ENCODE results near the gene TLL1. TPM values are rescaled to one million over a fixed set of nuclear protein-coding genes. Genes with fewer than 3 reads are reported as not detected.

Gene TLL1
- polyA plus RNA-seq, 1 experiment, result not detected

DNA sequence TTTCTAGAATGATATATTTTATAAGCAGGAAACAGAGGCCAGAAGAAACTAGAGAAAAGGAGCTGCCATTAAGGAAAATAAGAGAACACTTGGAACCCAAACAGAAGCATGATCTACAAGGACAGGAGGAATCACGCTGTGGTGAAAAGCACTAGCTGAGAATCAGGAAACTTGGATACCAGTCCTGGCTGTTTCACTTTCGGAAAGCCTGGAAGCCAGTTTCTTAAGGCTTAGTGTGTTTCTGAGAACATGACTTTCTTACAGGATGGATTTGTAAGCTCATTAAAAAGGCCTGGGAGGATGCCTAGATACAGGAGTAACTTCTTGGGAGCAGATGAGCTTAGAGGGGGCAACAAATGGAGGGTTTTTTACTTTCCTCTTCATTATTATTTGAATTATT, 36.9 kb downstream of the TLL1 start:
- H3K4me3 ChIP-seq (ENCODE audit: low read depth, low read length), result no peak overlapping the region
- H3K9me3 ChIP-seq (ENCODE audit: control insufficient read depth, insufficient read depth, low read length), result peaks cover 3% of the 10 kb centered on the region; the same call in 1 of the 2 replicates
- POLR2A ChIA-PET, result no interaction called here
- TF ChIP-seq, protein P1, sequence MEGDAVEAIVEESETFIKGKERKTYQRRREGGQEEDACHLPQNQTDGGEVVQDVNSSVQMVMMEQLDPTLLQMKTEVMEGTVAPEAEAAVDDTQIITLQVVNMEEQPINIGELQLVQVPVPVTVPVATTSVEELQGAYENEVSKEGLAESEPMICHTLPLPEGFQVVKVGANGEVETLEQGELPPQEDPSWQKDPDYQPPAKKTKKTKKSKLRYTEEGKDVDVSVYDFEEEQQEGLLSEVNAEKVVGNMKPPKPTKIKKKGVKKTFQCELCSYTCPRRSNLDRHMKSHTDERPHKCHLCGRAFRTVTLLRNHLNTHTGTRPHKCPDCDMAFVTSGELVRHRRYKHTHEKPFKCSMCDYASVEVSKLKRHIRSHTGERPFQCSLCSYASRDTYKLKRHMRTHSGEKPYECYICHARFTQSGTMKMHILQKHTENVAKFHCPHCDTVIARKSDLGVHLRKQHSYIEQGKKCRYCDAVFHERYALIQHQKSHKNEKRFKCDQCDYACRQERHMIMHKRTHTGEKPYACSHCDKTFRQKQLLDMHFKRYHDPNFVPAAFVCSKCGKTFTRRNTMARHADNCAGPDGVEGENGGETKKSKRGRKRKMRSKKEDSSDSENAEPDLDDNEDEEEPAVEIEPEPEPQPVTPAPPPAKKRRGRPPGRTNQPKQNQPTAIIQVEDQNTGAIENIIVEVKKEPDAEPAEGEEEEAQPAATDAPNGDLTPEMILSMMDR (IDR thresholded peaks at IDR 0.05; ENCODE audit: low read depth, low read length), result no peak
- no peak overlapping the region for H3K27ac ChIP-seq (ENCODE audit: low read depth, low read length)
- no peak for DNase-seq (ENCODE audit: low read depth, low spot score)
- CTCF ChIA-PET, result no interaction called here
- no peaks in the 10 kb centered on the region for H3K27me3 ChIP-seq (ENCODE audit: control insufficient read depth, insufficient read depth, low read length)

DNA sequence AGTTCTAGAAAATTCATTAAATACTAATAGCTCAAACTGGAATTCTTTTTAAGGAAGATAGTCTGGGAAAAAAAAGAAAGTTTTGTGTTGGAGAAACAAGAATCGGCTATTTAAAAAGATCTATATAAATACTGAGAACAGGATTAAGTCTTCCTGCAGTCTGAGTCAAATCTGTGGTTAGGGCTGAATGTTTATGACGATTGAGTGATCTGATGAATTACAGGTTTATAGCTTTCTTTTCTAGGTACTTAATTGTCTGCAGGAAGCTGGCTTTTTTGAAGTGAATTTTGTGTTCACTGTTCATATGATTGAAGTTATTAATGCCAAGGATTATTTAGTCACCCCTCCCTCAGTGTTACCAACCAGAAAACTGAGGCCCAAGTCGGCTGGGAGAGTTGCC, 42.2 kb downstream of the TLL1 start:
- Histone ChIP-seq H3K4me3 (ENCODE audit: low read depth, low read length) (no peak overlapping the region), H3K9me3 (ENCODE audit: control insufficient read depth, insufficient read depth, low read length) (peaks cover 6% of the 10 kb centered on the region; the same call in 1 of the 2 replicates), H3K27ac (ENCODE audit: low read depth, low read length) (no peak overlapping the region), H3K27me3 (ENCODE audit: control insufficient read depth, insufficient read depth, low read length) (no peaks in the 10 kb centered on the region)
- ChIA-PET POLR2A (no interaction called here), CTCF (no interaction called here)
- no peak for DNase-seq (ENCODE audit: low read depth, low spot score)
- TF ChIP-seq, protein P1 (IDR thresholded peaks at IDR 0.05; ENCODE audit: low read depth, low read length), result no peak

DNA sequence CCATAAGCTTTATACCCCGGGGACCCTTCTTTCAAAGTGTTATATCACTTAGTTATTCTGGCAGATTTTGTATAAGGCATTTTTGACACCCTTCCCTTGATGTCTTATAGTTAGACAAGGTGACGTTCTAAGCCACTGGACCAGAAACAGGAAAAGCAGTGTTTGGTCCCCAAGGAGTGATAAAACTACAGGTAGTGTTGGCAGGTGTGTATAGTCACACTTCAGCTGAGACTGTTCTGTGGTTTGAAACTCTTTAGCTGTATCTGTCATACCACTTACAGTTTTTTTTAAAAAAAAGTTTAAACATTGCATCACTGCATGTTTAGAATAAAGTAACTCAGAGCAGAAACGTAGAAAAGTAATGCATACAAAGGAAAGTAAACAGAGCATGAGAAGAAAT, 48.5 kb downstream of the TLL1 start:
- peaks cover 3% of the 10 kb centered on the region; the same call in 1 of the 2 replicates for H3K9me3 ChIP-seq (ENCODE audit: control insufficient read depth, insufficient read depth, low read length)
- H3K27me3 ChIP-seq (ENCODE audit: control insufficient read depth, insufficient read depth, low read length), result no peaks in the 10 kb centered on the region
- ChIA-PET CTCF (no interaction called here), POLR2A (no interaction called here)
- DNase-seq (ENCODE audit: low read depth, low spot score), result no peak
- no peak overlapping the region for H3K4me3 ChIP-seq (ENCODE audit: low read depth, low read length)
- TF ChIP-seq, protein P1 (IDR thresholded peaks at IDR 0.05; ENCODE audit: low read depth, low read length), result no peak
- no peak overlapping the region for H3K27ac ChIP-seq (ENCODE audit: low read depth, low read length)

DNA sequence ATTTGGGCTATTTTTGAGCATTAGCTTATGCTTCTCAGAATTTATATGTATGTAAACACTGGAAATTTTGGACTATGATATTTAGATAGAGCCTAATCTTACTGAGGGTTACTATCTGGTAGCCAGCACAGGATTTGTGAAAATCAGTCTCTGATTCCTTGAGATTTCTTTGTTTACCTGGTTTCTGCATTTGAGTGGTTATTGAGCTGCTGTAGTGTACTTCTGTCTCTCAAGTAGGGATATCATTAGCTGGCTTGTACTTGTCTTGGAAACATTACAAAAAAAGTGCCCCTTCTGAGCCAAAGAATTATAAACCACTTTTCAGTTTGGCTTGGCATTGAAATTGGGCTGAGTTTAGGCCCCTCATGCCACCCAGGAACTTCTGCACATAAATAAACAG, 49.7 kb downstream of the TLL1 start:
- no peak for DNase-seq (ENCODE audit: low read depth, low spot score)
- Histone ChIP-seq H3K9me3 (ENCODE audit: control insufficient read depth, insufficient read depth, low read length) (peaks cover 3% of the 10 kb centered on the region; the same call in 1 of the 2 replicates), H3K4me3 (ENCODE audit: low read depth, low read length) (no peak overlapping the region), H3K27ac (ENCODE audit: low read depth, low read length) (no peak overlapping the region), H3K27me3 (ENCODE audit: control insufficient read depth, insufficient read depth, low read length) (no peaks in the 10 kb centered on the region)
- TF ChIP-seq, protein P1 (IDR thresholded peaks at IDR 0.05; ENCODE audit: low read depth, low read length), result no peak
- CTCF ChIA-PET, result no interaction called here
- POLR2A ChIA-PET, result no interaction called here

DNA sequence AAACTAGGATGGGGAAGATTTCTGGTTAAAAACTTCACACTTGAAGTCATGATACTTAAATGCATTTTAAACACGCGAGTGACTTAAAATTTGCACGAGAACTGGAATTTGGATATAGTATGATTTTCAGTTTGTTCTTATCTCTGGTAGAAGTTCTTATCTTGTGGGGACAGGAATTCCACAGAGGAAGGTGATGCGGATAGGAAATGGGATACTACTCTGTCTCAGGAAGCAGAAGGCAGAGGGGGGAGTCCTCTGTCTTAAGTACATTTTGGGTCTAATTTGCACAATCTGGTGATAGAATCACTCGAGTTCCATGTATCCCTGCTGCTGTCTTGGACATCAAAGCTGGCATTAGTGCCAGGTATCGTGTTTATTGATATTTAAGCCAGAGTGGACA, 53.3 kb downstream of the TLL1 start:
- Histone ChIP-seq H3K9me3 (ENCODE audit: control insufficient read depth, insufficient read depth, low read length) (no peaks in the 10 kb centered on the region; the same call in 1 of the 2 replicates), H3K27ac (ENCODE audit: low read depth, low read length) (no peak overlapping the region), H3K27me3 (ENCODE audit: control insufficient read depth, insufficient read depth, low read length) (no peaks in the 10 kb centered on the region), H3K4me3 (ENCODE audit: low read depth, low read length) (no peak overlapping the region)
- CTCF ChIA-PET, result no interaction called here
- DNase-seq (ENCODE audit: low read depth, low spot score), result no peak
- POLR2A ChIA-PET, result no interaction called here
- TF ChIP-seq, protein P1 (IDR thresholded peaks at IDR 0.05; ENCODE audit: low read depth, low read length), result no peak

All from AG04450 (cell line).